Ureter (tissue), 1 donor: ENCODE data around the gene FBXO3. TPM values are rescaled to one million over a fixed set of nuclear protein-coding genes. Genes with fewer than 3 reads are reported as not detected.
"Not testable (repeated sequence)": the region's sequence is repeated elsewhere in the genome, so short reads cannot be mapped to it uniquely, and the experiment has no call there.

Source experiments
- DNase-seq: peaks from one replicate; pipeline ENCODE4 v3.0.0-alpha.2; 2020; ENCODE audit warnings: low spot score
- total RNA-seq: library from RNA; stranded (reverse); gene quantifications from one replicate; pipeline ENCODE4 v1.2.4, GENCODE V29; 2023
- donor health status: DM: yes; HTN: yes; CAD: no.

Gene FBXO3
- total RNA-seq = 36.5 TPM

- peak; percentile 86 for DNase-seq
These were observed at the start of gene FBXO3 for GRCh38 chr11:33773987-33774735. Gene FBXO3, minus strand, starts transcription at chr11:33774520. Its CDS starts 23 bp downstream, at chr11:33774497.

DNA sequence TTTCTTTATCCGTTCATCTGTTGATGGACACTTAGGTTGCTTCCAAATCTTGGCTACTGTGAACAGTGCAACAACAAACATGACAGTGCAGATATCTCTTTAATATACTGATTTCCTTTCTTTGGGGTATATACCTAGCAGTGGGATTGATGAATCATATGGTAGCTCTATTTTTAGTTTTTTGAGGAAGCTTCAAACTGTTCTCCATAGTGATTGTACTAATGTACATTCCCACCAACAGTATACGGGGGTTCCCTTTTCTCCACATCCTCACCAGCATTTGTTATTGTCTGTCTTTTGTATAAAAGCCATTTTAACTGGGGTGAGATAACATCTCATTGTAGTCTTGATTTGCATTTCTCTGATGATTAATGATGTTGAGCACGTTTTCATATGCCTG is 48.7 kb upstream of the FBXO3 start:
- not testable (repeated sequence) for DNase-seq

- DNase-seq = no peak
These were observed 45.1 kb upstream of the FBXO3 start for GRCh38 chr11:33819278-33820035.

DNA sequence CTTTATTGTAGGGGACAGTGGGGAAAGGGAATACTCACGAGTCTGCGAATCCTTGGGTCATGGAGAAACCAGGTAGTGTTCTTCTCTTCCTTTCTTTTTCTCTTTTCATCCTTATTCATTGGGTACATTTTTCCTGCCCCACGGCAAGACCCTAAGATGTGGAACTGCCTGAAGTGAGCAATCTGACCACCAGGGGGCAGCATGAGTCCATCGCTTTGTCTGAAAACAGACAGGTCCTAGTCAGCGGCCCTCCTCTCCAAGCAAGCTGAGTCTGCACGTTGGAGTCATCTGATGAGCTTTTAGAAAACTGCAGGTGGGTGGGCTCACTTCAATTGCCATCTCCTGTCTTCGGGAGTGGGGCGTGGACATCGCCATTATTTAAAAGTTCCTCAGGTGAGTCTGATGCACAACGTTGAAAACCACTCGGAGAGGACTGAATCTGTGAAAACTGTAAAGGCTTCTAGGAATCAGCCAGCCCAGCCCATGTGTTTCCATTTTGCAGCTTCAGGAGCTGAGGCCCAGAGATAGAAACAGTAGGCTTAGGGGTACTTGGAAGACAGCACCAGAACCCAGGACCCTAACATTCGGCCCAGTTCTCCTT is 34.0 kb upstream of the FBXO3 start:
- DNase-seq = peak; percentile 84

- DNase-seq = no peak
These were observed 30.2 kb upstream of the FBXO3 start for GRCh38 chr11:33804471-33804870.

DNA sequence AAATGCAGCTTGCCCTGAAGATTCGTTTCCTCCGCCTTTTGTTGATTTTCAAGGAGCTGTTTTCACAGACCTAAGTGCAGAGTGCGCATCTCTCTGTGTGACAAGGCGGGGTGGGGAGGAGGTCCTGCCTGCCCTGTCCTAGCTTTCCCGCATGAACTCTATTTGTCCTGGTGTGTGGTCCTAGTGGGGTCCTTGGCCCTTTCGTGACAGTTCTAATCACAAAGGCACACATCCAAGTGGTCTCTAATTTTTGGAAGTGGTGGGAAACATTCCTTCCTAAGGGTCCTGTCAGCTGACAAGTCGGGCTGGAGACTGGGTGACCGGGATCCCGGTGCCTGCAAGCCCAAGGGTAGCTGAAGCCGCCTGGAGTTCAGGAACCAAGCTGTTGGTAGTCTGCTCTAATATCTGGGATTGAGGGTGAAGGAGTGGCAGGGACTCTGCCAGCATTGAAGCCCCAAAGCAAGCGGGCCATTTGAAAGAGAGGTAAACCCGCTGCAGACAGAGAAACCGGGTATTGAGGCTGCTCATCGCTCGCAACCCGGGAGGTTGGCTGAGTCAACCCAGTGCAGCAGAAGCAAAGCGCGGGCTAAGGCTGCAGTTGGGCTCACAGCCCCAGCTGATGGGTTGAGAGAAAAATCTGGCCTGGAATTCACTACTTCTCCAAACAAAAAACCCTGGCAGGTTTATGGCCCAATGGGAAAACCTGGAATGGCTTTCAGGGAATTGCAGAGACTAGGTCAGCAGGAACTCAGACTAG is 28.1 kb upstream of the FBXO3 start:
- DNase-seq = peak; percentile 57

DNA sequence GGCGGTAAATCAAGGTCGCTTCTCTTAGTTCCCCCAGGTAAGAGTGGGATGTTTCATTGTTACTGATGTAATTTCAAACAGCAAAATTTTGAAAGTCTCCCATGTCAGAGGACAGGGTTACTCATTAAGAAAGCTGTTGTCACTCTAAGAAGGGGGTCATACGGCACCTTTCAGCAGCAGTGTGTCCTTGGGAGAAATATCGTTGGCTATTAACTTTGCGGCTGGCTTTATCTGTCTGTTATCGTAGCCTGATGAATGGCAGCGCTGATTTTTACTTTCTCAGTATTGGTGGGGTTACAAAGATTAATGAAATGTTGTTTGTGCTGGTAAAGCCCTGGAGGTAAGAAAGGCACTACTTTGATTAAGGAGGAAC is 27.5 kb upstream of the FBXO3 start:
- DNase-seq = no peak

DNA sequence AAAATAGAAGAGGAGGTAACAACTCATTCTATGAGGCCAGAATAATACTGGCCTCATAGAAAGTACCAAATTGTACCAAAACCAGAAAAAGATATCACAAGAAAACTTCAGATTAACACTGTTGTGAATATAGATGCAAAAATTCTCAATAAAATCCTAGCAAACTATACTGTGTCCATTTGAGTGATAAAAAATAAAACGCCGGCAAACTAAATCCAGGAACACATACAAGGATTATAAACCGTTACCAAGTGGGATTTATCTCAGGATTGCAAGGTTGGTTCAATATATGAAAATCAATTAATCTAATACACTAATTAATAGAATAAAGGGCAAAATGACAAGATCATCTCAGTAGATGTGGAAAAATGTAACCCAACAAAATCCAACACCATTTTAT is 23.6 kb upstream of the FBXO3 start:
- no peak for DNase-seq

GRCh38 chr11:33790040-33790439 is 15.7 kb upstream of the FBXO3 start:
- no peak for DNase-seq

DNA sequence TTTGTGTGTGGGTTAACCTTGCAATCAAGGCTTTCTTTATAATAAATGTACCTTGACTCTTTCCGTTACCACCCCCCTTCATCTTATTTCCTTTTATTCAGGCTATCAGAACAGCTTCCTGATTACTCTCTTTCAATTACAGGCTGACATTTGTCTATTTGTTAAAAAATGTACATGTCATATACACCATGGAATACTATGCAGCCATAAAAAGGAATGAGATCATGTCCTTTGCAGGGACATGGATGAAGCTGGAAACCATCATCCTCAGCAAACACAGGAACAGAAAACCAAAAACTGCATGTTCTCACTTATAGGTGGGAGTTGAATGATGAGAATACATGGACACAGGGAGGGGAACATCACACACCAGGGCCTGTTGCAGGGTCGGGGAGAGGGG is 13.8 kb upstream of the FBXO3 start:
- DNase-seq = not testable (repeated sequence)

DNA sequence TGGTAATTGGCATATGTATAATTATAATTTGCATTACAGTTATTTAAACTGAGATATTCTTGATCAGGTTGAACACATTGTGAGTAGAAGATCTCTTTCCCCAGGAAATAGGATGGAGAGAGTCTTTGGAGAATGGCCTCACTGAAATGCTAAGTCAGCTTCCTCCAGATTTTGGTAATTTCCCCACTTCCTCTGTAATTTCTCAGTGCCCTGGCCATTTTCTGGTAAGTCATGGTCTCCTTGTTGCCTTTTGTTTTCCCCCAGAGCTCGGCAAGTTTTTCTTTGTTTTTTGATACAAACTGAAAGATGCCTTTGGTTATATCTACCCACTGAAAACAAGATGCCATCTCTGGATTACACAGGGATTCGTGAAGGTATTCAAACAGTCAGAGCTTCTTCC is 12.8 kb upstream of the FBXO3 start:
- DNase-seq = no peak

GRCh38 chr11:33785609-33786008 is 11.3 kb upstream of the FBXO3 start:
- DNase-seq = no peak

- DNase-seq = no peak
These were observed 5.7 kb upstream of the FBXO3 start for GRCh38 chr11:33779849-33780528.

GRCh38 chr11:33778675-33779074 is 4.4 kb upstream of the FBXO3 start:
- no peak for DNase-seq

GRCh38 chr11:33777906-33778305 is 3.6 kb upstream of the FBXO3 start:
- DNase-seq = no peak

DNA sequence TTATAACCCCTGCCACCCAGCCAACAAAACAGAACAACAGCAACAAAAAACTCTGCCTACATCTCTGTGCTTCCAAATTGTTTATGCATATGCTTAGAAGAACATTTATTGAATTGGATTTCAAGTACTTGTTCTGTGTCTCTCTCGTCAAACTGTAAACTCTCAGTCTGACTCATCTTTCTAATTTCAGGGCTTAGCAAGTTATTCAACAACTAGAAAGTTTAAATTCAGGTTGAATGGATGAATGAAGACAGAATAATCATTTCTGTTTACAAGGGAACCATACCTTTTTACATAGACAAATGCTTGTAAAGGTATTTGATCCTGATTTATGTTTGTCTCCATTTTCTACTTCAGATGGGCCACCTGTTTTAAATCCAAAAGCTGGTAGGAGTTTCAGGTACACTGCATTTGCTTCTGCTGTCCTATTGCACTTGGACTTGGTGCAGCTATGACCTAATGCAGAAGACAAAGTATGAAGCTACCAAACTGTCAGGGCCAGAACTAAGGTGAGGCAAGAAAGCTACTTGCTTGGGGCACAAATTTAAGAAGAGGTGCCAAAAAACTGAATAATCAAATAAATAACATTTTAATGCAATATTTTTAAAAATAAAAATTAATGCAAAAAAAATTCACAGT is 1.6 kb upstream of the FBXO3 start:
- DNase-seq = no peak

DNA sequence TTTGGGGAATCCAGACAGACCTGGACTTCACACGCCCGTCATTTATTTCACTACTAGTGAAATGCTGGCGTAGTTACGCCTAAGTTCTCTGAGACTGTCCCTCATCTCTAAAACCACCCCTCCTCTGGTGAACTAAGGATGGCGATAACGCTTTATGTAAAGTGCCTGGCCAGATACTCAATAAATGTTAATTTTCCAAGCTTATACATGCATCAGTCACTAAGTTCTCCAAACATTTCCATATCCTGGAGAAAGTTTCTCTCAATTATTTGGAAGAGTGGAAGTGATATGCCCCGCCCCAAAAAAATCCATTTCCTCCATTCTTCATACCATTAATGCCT is 1.1 kb upstream of the FBXO3 start:
- DNase-seq = no peak

- peak; percentile 48 for DNase-seq
These were observed 581 bp upstream of the FBXO3 start for GRCh38 chr11:33774736-33775466.

DNA sequence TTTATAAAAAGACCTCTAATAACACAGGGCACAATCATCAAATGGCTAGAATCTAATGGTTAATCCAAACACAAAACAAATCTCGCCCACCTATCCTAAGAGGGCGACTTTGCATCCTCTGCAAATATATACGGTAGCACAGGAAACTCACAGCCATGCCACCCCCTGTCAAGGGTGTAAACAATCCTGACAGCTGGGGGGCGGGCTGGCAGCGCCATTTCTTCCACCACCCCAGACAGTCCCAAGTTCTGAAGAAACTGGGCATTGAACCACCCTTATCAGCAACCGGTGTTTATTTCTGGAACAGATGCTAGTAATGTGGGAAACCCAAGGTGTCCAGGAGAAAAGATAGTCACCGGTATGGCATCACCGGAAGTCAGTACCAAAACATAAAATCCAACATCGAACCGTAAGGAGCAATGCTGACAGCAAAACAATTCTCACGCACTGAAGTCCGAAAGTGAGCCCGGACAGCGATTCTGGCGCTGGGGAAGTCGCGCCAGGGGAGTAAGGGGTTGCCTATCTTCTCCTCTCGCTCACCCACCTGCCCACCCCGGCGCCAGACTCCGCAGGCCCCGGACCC is 825 bp downstream of the FBXO3 start:
- DNase-seq = no peak

DNA sequence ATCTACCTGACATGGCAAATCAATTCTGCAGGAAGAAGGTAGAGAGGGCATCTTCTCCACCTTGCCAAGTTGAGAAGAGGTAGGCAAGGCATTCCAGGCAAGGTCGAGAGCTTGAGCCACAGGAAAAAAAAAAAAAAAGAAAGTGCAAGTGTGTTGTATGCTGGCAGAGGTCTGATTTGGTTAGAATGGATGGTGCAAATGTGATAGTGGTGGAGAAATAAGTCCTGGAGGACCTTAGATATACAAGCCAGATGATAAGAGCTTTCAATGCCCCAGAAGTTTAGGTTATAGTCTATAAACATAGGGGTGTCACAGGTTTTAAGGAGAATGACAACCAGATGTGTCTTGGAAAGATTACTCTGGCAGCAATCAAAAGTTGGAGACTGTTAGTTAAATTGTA is 1.4 kb downstream of the FBXO3 start:
- no peak for DNase-seq
